Breast epithelium (tissue), 3 donors: Measurements from ENCODE around the gene MKNK1.

Experiments
- POLR2A ChIP-seq: fragments of 450-650 bp; IDR thresholded peaks from one replicate; pipeline ENCODE4 v1.6.1; 2016; ENCODE audit warnings: antibody characterized with exemption, mild to moderate bottlenecking, moderate library complexity
- POLR2AphosphoS5 ChIP-seq, 3 donors: sonication (generic); formaldehyde crosslinking; IDR thresholded peaks; one replicate each; pipeline ENCODE4 v1.6.1; 2017; ENCODE audit warnings: antibody characterized with exemption in 3 of 3
- TF ChIP-seq, protein P1 (sequence below), 3 donors: fragments of 450-650 bp; IDR thresholded peaks; one replicate each; pipeline ENCODE4 v1.5.1; 2016 to 2017; ENCODE audit warnings: antibody characterized with exemption in 3 of 3, mild to moderate bottlenecking in 3 of 3, moderate library complexity in 3 of 3

DNA sequence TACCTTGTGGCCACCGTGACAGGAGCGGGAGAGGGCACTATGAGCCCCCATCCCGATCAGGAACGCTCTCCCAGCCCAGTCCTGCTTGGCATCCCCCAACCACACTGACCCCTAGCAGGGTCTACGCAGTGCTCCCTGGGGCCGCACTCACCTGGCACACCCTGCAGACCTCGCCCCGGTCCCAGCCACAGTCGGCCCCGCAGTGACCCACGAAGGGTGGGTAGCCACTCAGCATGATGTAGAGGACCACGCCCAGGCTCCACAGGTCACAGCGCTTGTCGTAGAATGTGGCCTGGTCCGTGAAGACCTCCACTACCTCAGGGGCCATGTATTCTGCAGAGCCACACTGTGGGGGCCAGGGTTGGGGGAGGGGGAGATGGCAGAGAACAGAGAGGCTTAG, 41.6 kb downstream of the MKNK1 start:
- TF ChIP-seq, protein P1, sequence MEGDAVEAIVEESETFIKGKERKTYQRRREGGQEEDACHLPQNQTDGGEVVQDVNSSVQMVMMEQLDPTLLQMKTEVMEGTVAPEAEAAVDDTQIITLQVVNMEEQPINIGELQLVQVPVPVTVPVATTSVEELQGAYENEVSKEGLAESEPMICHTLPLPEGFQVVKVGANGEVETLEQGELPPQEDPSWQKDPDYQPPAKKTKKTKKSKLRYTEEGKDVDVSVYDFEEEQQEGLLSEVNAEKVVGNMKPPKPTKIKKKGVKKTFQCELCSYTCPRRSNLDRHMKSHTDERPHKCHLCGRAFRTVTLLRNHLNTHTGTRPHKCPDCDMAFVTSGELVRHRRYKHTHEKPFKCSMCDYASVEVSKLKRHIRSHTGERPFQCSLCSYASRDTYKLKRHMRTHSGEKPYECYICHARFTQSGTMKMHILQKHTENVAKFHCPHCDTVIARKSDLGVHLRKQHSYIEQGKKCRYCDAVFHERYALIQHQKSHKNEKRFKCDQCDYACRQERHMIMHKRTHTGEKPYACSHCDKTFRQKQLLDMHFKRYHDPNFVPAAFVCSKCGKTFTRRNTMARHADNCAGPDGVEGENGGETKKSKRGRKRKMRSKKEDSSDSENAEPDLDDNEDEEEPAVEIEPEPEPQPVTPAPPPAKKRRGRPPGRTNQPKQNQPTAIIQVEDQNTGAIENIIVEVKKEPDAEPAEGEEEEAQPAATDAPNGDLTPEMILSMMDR (IDR thresholded peaks at IDR 0.05), result no peak
- no peak for TF ChIP-seq POLR2A
- no peak for TF ChIP-seq POLR2AphosphoS5 (IDR thresholded peaks at IDR 0.05)
